Memory B cell (primary cell): ENCODE results near the gene PFDN1.
"Not testable (repeated sequence)": the region's sequence is repeated elsewhere in the genome, so short reads cannot be mapped to it uniquely, and the experiment has no call there.

Source experiments
- ATAC-seq: fragments of 150-1000 bp; cut with Tn5 transposase; 2 replicates; pipeline ENCODE4 v1.10.0; 2021; ENCODE audit warnings: low read depth, mild to moderate bottlenecking, moderate library complexity
- DNase-seq, 2 donors: peaks; one replicate each; pipeline ENCODE4 v3.0.0; 2022; ENCODE audit warnings: low spot score in 2 of 2
- H3K27ac Mint-ChIP-seq: one replicate; pipeline ENCODE4 v1.8.0; 2022; ENCODE audit warnings: mild to moderate bottlenecking, moderate library complexity, mixed read lengths
- H3K27me3 Mint-ChIP-seq: one replicate; pipeline ENCODE4 v1.8.0; 2022; ENCODE audit warnings: mixed read lengths
- H3K36me3 Mint-ChIP-seq: one replicate; pipeline ENCODE4 v1.8.0; 2022; ENCODE audit warnings: mild to moderate bottlenecking, mixed read lengths
- H3K4me1 Mint-ChIP-seq: one replicate; pipeline ENCODE4 v1.8.0; 2022; ENCODE audit warnings: mixed read lengths
- H3K4me3 Mint-ChIP-seq: one replicate; pipeline ENCODE4 v1.8.0; 2022; ENCODE audit warnings: mild to moderate bottlenecking, moderate library complexity, mixed read lengths
- H3K9me3 Mint-ChIP-seq: one replicate; pipeline ENCODE4 v1.8.0; 2022; ENCODE audit warnings: mixed read lengths

Gene PFDN1, protein sequence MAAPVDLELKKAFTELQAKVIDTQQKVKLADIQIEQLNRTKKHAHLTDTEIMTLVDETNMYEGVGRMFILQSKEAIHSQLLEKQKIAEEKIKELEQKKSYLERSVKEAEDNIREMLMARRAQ

DNA sequence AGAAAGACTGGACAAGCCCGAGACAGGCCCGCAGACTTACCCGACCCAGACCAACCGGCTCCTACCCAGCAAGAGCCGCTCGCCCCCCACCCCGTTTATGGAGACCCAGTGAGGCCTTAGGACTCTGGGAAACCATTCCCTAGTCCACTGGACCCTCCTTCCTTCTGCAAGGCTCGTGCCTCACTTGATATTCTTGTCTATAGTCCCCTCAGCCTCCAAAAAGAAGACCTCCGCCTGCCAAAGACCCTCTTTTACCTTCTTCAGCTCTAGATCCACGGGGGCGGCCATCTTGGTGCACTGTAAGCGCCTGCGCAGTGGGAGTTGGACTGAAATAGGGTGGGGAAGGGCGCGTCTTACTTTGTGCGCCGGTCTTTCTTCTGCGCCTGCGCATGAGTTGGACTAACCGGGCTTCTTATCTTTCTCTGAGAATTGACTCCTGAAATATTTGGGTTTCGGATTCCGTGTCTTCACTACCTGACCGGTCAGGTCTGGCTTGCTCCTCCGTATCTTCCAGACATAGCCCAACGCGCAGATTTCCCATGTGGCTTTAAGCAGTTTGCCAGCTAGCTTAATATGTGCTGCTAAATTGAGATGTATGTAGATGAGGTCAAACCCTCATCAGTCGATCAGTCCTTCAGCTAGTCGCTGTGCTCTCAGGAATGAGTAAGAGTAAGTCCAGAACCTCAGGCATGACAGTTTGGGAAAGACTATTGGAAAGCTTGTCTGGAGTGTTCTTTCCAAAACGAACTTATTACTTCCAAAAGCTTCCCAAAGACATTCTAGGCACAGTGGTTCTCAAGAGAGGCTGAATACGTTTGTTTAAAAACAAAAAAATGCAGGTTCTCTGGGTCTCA is at the start of gene PFDN1:
PFDN1 (minus strand) TSS at position 316 of the 854 bp plus-strand sequence; CDS start at position 288, 28 bp downstream.
- peak within 1 kb of the TSS; percentile 98 for H3K27ac Mint-ChIP-seq
- H3K4me1 Mint-ChIP-seq: peaks cover 11% of the 10 kb centered on the region
- DNase-seq (peak; percentile 76 to 84), ATAC-seq (peak; percentile 99)
- H3K27me3 Mint-ChIP-seq: peaks cover 3% of the 10 kb centered on the region
- H3K4me3 Mint-ChIP-seq: peak within 1 kb of the TSS; percentile 98
- peaks cover 9% of the 10 kb centered on the region for H3K36me3 Mint-ChIP-seq
- H3K9me3 Mint-ChIP-seq: no peaks in the 10 kb centered on the region

DNA sequence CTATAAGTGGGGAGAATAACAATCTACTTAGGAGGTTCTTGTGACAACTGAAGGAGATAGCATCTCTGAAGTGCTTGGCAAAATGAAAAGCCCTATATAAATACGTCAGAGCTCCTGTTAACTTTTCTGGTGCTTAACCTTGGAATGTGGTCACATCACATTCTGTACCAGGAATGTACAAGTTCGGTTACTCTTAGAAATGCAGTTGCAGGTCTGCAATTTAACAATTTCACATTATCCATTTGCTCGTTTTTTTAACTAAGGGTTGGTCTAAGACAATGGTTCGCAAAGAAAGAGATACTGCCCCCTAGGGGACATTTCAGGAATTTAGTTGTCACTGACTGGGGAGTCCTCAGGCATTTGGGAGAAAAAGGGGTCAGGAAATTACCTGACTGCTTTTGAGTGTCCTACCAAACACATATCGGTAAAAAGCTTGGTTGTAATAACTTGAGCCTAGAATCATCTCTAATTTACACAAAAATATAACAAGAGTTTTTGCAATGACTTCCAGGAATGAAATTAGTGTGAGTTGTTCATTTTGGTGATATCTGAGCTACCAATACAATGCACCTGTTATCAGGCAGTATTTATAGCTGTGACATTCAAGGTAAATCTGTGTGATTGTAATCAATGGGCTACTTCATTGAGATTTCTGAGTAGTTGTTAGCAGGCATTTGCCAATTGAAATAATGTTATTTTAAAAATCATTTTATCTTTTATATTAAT is 48.9 kb upstream of the PFDN1 start:
- peak; percentile 80 for ATAC-seq
- no peak overlapping the region for H3K4me3 Mint-ChIP-seq
- H3K4me1 Mint-ChIP-seq: peaks cover 26% of the 10 kb centered on the region
- no peak overlapping the region for H3K27ac Mint-ChIP-seq
- peak; percentile 74 to 79 for DNase-seq
- no peaks in the 10 kb centered on the region for H3K27me3 Mint-ChIP-seq
- no peaks in the 10 kb centered on the region for H3K9me3 Mint-ChIP-seq
- H3K36me3 Mint-ChIP-seq: no peaks in the 10 kb centered on the region

DNA sequence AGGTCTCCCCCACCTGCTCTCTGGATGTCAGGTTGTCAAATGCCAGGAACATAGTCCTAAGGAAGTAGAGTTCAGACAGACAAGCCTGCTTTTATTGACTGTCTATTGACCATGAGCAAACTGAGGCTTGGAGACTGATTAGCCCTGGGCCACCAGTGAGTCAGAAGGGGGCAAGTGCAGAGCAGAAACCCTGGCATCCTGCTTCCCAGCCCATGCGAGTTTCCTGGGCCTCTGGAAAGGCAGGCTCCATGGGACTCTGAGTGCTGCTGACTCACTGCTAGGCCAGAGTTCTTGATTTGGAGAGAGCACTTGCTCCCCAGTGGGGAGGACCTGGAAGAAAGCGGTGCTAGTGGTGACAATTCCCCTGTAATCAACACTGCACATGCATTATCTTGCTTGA is 46.3 kb upstream of the PFDN1 start:
- DNase-seq: no peak
- no peak overlapping the region for H3K4me3 Mint-ChIP-seq
- no peak overlapping the region for H3K27ac Mint-ChIP-seq
- ATAC-seq: no peak
- no peaks in the 10 kb centered on the region for H3K36me3 Mint-ChIP-seq
- H3K4me1 Mint-ChIP-seq: peaks cover 30% of the 10 kb centered on the region
- H3K27me3 Mint-ChIP-seq: no peaks in the 10 kb centered on the region
- H3K9me3 Mint-ChIP-seq: no peaks in the 10 kb centered on the region

DNA sequence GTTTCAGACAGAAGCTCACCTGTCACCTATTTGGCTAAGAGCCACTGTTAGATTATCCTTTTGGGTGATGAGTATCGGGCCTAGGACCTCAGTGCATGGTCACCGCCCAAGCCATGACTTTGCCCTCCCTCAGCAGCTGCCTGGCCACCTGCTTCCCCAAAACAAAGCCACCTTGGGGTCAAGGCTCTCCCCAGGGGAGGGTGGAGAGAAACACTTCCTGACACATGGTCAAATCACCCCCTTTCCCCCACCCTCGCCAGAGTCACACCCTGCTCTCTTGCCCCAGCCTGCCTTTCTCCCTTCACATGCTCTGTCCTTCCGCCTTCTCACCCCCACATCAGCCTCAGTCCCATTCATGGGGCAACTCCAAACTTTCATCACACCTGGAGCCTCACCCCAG is 45.2 kb upstream of the PFDN1 start:
- Mint-ChIP-seq H3K4me3 (peak overlapping the region; percentile 64), H3K36me3 (no peaks in the 10 kb centered on the region), H3K27me3 (no peaks in the 10 kb centered on the region), H3K4me1 (peaks cover 36% of the 10 kb centered on the region), H3K27ac (peak overlapping the region; percentile 59), H3K9me3 (no peaks in the 10 kb centered on the region)
- ATAC-seq (peak; percentile 15), DNase-seq (no peak)

DNA sequence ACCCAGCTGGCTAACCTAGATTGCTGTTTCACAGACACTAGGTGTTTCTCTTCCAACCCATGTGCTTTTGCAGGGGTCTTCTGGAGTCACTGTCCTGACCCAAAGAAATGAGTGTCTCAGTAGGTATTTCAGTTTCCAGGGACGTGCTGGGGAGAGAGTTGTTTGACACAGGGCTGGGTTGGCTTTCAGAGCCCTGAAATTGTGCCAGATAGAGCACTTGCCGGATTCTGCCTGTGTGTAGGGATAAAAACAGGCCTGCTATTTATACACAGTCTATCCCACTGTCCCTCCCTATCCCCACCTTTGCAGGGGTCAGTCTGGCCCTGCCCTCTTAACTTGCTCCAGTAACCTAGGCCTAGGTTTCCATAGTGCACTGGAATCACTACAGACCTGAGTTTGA is 44.5 kb upstream of the PFDN1 start:
- no peaks in the 10 kb centered on the region for H3K36me3 Mint-ChIP-seq
- H3K27ac Mint-ChIP-seq: no peak overlapping the region
- no peak for ATAC-seq
- no peak for DNase-seq
- H3K27me3 Mint-ChIP-seq: no peaks in the 10 kb centered on the region
- peak overlapping the region; percentile 74 for H3K4me3 Mint-ChIP-seq
- no peaks in the 10 kb centered on the region for H3K9me3 Mint-ChIP-seq
- H3K4me1 Mint-ChIP-seq: peaks cover 43% of the 10 kb centered on the region

DNA sequence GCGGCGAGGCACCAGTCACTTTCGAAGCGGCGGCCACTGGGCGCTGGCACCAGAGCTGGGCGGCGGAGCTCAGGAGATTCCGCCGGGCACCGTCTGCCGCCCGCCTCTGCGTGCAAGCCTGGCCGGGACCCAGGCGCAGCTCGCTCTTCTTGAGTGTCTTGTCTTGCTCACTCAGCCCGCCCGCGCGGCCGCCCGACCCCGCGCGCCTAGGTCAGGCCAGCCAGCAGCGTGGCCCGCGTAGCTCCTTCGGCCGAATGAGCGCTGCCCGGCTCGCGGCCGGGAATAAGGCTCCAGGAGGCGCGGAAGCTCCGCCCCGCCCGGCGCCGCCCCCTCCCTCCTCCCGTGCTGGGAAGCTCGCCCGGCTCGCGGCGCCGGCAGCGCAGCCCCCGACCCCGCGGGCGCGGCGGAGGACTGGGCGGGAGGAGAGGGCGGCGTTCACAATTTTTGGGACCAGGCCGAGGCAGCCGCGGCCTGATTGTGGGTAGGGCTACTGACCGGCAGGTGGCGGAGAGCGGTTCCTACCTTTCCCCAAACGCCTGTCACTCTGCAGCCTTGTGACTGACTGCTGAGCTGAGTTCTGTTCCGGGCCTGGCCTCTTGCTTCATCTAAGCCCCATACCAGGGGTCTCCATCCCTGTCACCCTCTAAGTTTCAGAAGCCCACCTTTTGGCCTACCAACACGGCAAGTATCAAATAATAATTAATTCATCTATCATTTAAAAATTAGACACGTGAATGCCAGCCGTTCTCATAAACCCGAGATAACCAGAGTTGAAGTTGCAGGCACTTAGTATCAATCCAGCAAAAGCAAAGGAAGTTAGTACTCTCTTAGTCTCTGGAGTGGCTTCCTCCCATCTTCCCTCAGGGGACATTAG is 43.7 kb upstream of the PFDN1 start, which contains the start of gene HBEGF:
HBEGF (minus strand) TSS at position 256 of the 874 bp plus-strand sequence. CDS start 275 bp downstream, outside the sequence.
- H3K4me3 Mint-ChIP-seq: peak within 1 kb of the TSS; percentile 80
- peaks cover 48% of the 10 kb centered on the region for H3K4me1 Mint-ChIP-seq
- no peak within 1 kb of the TSS for H3K27ac Mint-ChIP-seq
- ATAC-seq (peak; percentile 85), DNase-seq (peak; percentile 51 to 57)
- H3K27me3 Mint-ChIP-seq: no peaks in the 10 kb centered on the region
- H3K36me3 Mint-ChIP-seq: no peaks in the 10 kb centered on the region
- no peaks in the 10 kb centered on the region for H3K9me3 Mint-ChIP-seq

DNA sequence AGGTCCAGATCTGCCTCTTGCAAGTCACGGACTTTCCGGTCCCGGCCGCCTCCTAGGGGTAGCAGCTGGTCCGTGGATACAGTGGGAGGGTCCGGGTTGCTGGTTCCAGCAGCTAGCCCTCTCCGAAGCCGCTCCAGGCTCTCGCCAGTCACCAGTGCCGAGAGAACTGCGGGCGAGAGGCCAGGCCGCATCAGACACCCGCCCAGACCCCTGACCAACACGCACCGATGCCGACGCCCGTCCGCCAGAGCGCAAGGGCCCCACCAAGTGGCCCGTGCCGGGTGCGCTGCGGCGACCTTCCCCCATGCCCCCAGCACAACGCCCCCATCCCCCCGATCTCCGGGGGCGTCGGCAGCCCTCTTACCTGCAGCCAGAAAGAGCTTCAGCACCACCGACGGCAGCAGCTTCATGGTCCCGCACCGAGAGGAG is 43.0 kb upstream of the PFDN1 start:
- H3K36me3 Mint-ChIP-seq: no peaks in the 10 kb centered on the region
- DNase-seq (no peak), ATAC-seq (no peak)
- H3K4me3 Mint-ChIP-seq: peak overlapping the region; percentile 80
- no peaks in the 10 kb centered on the region for H3K27me3 Mint-ChIP-seq
- no peak overlapping the region for H3K27ac Mint-ChIP-seq
- H3K4me1 Mint-ChIP-seq: peaks cover 46% of the 10 kb centered on the region
- no peaks in the 10 kb centered on the region for H3K9me3 Mint-ChIP-seq

DNA sequence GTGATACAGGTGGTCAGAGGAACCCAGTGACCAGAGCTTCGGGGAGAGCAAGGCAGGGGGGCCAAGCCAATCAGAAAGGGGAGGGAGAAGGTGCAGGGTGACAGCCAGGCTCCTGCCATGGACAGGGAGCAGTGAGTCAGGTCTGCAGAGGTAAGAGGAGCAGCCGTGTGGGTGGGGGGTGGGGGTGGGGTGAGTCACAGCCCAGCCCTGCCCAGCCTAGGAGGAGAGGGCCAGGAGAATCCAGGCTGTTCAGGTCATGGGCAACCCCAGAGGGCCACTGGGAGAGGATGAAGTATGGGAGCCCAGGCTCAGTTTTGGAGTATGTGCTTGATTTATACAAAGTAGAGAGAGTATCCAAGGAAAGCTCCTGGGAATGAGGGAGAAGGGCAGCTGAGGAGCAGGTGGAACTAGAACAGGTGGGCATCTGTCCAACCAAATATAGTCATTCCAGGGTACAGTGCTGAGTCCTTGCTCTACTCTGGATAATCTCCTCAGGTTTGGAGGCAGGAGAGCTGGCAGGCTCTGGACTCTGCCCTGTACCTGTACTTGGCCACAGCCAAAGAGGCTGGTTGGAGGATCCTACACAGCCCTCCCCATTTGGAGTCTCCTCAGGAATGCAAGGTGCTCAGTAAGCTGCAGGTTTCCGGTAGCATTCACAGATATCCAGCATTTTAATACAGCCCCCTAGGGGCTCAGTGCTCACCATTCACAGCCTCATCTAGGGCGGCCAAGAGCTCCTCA is 42.0 kb upstream of the PFDN1 start:
- H3K36me3 Mint-ChIP-seq: no peaks in the 10 kb centered on the region
- ATAC-seq (no peak), DNase-seq (no peak)
- H3K4me3 Mint-ChIP-seq: no peak overlapping the region
- peaks cover 50% of the 10 kb centered on the region for H3K4me1 Mint-ChIP-seq
- no peaks in the 10 kb centered on the region for H3K9me3 Mint-ChIP-seq
- H3K27ac Mint-ChIP-seq: peak overlapping the region; percentile 75
- H3K27me3 Mint-ChIP-seq: no peaks in the 10 kb centered on the region

DNA sequence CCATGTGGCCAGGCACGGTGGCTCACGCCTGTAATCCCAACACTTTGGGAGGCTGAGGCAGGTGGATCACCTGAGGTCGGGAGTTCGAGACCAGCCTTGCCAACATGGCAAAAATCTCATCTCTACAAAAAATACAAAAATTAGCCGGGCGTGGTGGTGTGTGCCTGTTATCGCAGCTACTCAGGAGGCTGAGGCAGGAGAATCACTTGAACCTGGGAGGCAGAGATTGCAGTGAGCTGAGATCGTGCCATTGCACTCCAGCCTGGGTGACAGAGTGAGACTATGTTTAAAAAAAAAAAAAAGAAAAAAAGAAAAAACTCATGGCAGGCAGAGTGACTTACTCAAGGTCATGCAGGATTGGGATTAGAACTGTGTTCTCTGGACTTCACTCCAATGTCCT is 40.9 kb upstream of the PFDN1 start:
- ATAC-seq: not testable (repeated sequence)
- H3K4me1 Mint-ChIP-seq: peaks cover 43% of the 10 kb centered on the region

DNA sequence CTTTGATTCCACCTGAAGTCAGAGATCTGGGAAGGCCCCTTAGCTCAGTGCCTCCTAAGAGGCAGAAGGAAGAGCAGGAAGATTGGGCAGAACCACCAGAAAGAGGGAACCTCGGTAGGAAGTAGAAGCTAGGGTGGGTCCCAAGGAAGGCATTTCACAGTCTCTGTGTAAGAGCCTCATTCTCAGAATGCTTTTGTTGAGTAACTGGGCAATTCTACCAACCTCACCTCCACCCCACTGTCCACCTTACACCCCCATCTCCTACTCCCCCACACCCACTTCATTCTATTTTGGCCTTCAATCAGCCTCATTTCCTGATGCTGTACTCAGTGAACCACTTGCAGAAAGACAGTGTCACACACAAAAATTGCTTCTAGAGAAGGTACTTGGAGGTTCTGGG is 40.0 kb upstream of the PFDN1 start:
- Mint-ChIP-seq H3K27me3 (no peaks in the 10 kb centered on the region), H3K36me3 (no peaks in the 10 kb centered on the region), H3K4me3 (no peak overlapping the region), H3K27ac (peak overlapping the region; percentile 59), H3K4me1 (peaks cover 35% of the 10 kb centered on the region), H3K9me3 (no peaks in the 10 kb centered on the region)
- ATAC-seq (no peak), DNase-seq (no peak)

More for the DNA sequence above, 40.9 kb upstream of the PFDN1 start:
- not testable (repeated sequence) for H3K36me3 Mint-ChIP-seq, DNase-seq, H3K9me3 Mint-ChIP-seq, H3K4me3 Mint-ChIP-seq, H3K27me3 Mint-ChIP-seq
- peak overlapping the region; percentile 75 for H3K27ac Mint-ChIP-seq

DNA sequence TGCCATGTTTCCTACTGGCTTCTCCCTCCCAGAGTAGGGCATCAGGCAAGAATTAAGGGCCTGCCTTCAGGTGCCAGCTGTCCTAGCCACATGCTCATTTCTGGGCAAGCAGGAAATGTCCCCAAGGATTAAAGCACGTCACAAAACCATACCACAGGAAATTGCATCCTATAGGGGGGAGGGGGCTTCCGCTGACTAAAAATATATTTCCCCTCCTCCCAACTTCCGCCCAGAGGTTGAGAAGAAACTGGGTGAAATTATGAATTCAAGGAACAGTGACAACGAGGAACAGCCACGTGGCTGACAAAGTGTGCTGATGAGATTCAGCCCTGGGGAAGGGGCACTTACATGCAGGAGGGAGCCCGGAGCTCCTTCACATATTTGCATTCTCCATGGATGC is 39.4 kb upstream of the PFDN1 start:
- Mint-ChIP-seq H3K9me3 (no peaks in the 10 kb centered on the region), H3K4me1 (peaks cover 29% of the 10 kb centered on the region), H3K27ac (peak overlapping the region; percentile 59), H3K27me3 (no peaks in the 10 kb centered on the region), H3K36me3 (no peaks in the 10 kb centered on the region), H3K4me3 (no peak overlapping the region)
- DNase-seq: no peak
- ATAC-seq: peak; percentile 23

DNA sequence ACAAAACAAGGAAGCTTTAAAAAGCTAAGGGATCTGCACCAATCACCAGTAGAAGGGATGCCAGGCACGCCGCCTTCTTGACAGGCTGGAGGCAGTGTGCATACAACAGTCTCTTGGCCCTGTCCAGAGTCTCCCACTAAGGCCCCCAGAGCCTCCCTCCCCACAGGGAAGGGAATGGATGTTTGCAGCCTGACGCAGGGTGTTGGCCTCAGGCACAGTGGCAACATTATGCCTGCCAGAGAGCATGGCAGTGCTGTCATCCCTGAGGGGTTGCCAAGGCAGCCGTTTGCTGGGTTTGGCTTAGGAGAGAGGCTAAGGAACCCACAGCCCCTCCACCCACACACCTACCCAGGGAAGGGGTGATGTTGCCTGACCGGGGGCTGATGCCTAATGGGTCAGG is 38.7 kb upstream of the PFDN1 start:
- Mint-ChIP-seq H3K27me3 (no peaks in the 10 kb centered on the region), H3K36me3 (no peaks in the 10 kb centered on the region), H3K4me3 (no peak overlapping the region), H3K4me1 (peaks cover 27% of the 10 kb centered on the region), H3K27ac (no peak overlapping the region), H3K9me3 (no peaks in the 10 kb centered on the region)
- DNase-seq (no peak), ATAC-seq (no peak)

DNA sequence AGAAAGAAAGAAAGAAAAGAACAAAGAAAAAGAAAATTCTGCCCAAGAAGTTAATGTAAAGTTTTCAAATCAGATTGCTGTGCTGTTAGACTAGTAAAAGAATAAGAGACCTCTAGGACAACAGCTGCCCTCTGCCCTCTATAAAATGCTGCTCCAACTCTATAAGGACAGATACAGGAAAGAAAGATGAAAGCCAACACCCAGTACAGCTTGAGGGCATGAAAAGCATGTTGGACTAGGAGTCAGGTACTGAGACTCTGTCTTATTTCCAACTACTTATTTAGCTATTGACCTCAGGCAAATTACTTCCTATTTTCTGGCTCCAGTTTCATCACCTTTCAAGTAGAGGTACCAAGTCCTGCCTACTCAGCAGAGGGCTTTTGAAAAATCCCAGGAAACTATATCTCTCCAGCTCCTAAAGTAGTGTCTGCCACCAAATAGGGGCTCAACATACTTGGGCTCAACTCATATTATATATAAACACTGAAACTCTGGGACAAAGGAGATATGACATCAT is 37.8 kb upstream of the PFDN1 start:
- no peak overlapping the region for H3K27ac Mint-ChIP-seq
- H3K4me1 Mint-ChIP-seq: peaks cover 27% of the 10 kb centered on the region
- no peaks in the 10 kb centered on the region for H3K9me3 Mint-ChIP-seq
- no peak overlapping the region for H3K4me3 Mint-ChIP-seq
- DNase-seq (no peak), ATAC-seq (no peak)
- H3K36me3 Mint-ChIP-seq: no peaks in the 10 kb centered on the region
- no peaks in the 10 kb centered on the region for H3K27me3 Mint-ChIP-seq
